HepG2 (cell line): Measurements from ENCODE around the gene ENAH. TPM values are rescaled to one million over a fixed set of nuclear protein-coding genes. Genes with fewer than 3 reads are reported as not detected.

Source experiments
- ATAC-seq: fragments of 200-7000 bp; cut with Tn5 transposase; 3 replicates; pipeline ENCODE4 v1.9.1; 2020; ENCODE audit warnings: mild to moderate bottlenecking, moderate library complexity
- BruUV-seq: library from RNA; stranded (reverse); fragments of 400-500 nt; replicated peaks from 2 replicates; lab custom pipeline; 2021; lab: Mats Ljungman, UMichigan
- CTCF ChIA-PET: fragments of 300-600 bp; formaldehyde crosslinking; extraction: SDS; loops from one replicate; lab custom pipeline; 2021; ENCODE audit warnings: low total read pairs, inconsistent platforms, low intra/inter-chr PET ratio; lab: Yijun Ruan, JAX
- POLR2A ChIA-PET: fragments of 350-600 bp; sonication (Branson Sonifier 250); formaldehyde crosslinking; loops from one replicate; lab custom pipeline; 2020; ENCODE audit warnings: antibody characterized with exemption, inconsistent platforms; lab: Yijun Ruan, JAX
- DNase-seq: peaks from one replicate; pipeline ENCODE4 v3.0.0-alpha.2; 2015; ENCODE audit warnings: low spot score
- FAIRE-seq: peaks from 3 replicates; lab custom pipeline; 2011; peaks lifted over from hg19 to GRCh38; lab: Jason Lieb, UNC
- H2AFZ ChIP-seq: one replicate; pipeline ENCODE4 v1.6.1; 2011; ENCODE audit warnings: low read length, inconsistent platforms
- H3K27ac ChIP-seq: fragments of 300-600 bp; 3 replicates; pipeline ENCODE4 v1.8.0; 2011; ENCODE audit warnings: mixed run types, mild to moderate bottlenecking, mixed read lengths, low read length, inconsistent platforms; ENCODE audit not compliant: insufficient read depth; ENCODE audit errors: extremely low read length
- H3K27me3 ChIP-seq, 2 experiments: fragments of 200-600 bp in 1 of 2; 2 replicates in 1 of 2; 3 replicates in 1 of 2; pipeline versions ENCODE4 v1.6.0 to v1.8.0; 2011; ENCODE audit warnings: low read length in 2 of 2, mild to moderate bottlenecking in 2 of 2, moderate library complexity in 2 of 2, inconsistent platforms in 1 of 2; ENCODE audit not compliant: insufficient read depth in 2 of 2, control insufficient read depth in 1 of 2
- H3K36me3 ChIP-seq, 2 experiments: fragments of 200-600 bp in 1 of 2; replicated peaks in 1 of 2; 2 replicates in 1 of 2; 3 replicates in 1 of 2; pipeline versions ENCODE4 v1.5.1 to v1.8.0; 2011; ENCODE audit warnings: low read length in 2 of 2, inconsistent platforms in 1 of 2; ENCODE audit not compliant: insufficient read depth in 2 of 2, control insufficient read depth in 1 of 2
- H3K4me1 ChIP-seq: 2 replicates; pipeline ENCODE4 v1.5.1; 2012; ENCODE audit warnings: low read length, inconsistent platforms; ENCODE audit not compliant: insufficient read depth
- H3K4me2 ChIP-seq: 2 replicates; pipeline ENCODE4 v1.6.0; 2011; ENCODE audit warnings: low read depth, low read length, inconsistent platforms
- H3K4me3 ChIP-seq, 3 experiments: fragments of 200-600 bp in 1 of 3; sonication (generic), shearing (Covaris generic) in 1 of 3; replicated peaks in 1 of 3; 2 replicates each; pipeline ENCODE4 v1.5.1; 2011 to 2016; ENCODE audit warnings: low read length in 3 of 3, inconsistent platforms in 2 of 3, low read depth in 2 of 3, mild to moderate bottlenecking in 2 of 3, control low read depth in 1 of 3, mixed read lengths in 1 of 3; ENCODE audit not compliant: insufficient read depth in 1 of 3
- H3K79me2 ChIP-seq: one replicate; pipeline ENCODE4 v1.6.1; 2011; ENCODE audit warnings: low read length, inconsistent platforms; ENCODE audit not compliant: insufficient read depth
- H3K9ac ChIP-seq: 2 replicates; pipeline ENCODE4 v1.6.0; 2011; ENCODE audit warnings: mild to moderate bottlenecking, low read depth, low read length, inconsistent platforms; ENCODE audit not compliant: insufficient read depth
- H3K9me3 ChIP-seq: 2 replicates; pipeline ENCODE4 v1.5.1; 2012; ENCODE audit warnings: mild to moderate bottlenecking, low read length
- H4K20me1 ChIP-seq: 2 replicates; pipeline ENCODE4 v1.6.0; 2011; ENCODE audit warnings: inconsistent platforms, mild to moderate bottlenecking, low read length, moderate library complexity; ENCODE audit not compliant: insufficient read depth
- ARNTL ChIP-seq: sonication (generic); formaldehyde crosslinking; IDR thresholded peaks from 2 replicates; pipeline ENCODE4 v1.4.0; 2020; ENCODE audit warnings: mild to moderate bottlenecking, missing genetic modification reagents
- ASH2L ChIP-seq: fragments of 300-600, 200-600 bp; sonication (generic); IDR thresholded peaks from 2 replicates; pipeline ENCODE4 v1.7.0; 2017; ENCODE audit warnings: low read depth, mild to moderate bottlenecking, moderate library complexity, mixed read lengths, low read length; ENCODE audit not compliant: insufficient read length
- GATAD2A ChIP-seq: IDR thresholded peaks from 2 replicates; pipeline ENCODE4 v1.6.1; 2016
- HDAC1 ChIP-seq: sonication (generic); formaldehyde crosslinking; IDR thresholded peaks from 2 replicates; pipeline ENCODE4 v1.5.1; 2020; ENCODE audit warnings: mild to moderate bottlenecking, missing genetic modification reagents
- PATZ1 ChIP-seq: sonication (generic); formaldehyde crosslinking; IDR thresholded peaks from 2 replicates; pipeline ENCODE4 v1.4.0; 2020; ENCODE audit warnings: missing genetic modification reagents
- SALL2 ChIP-seq: sonication (generic); formaldehyde crosslinking; IDR thresholded peaks from 2 replicates; pipeline ENCODE4 v1.8.1; 2023; ENCODE audit warnings: mild to moderate bottlenecking, missing genetic modification reagents, inconsistent platforms
- TEAD3 ChIP-seq: optimal IDR thresholded peaks from 2 replicates; pipeline ENCODE3; 2016; ENCODE audit warnings: borderline replicate concordance
- ZBTB10 ChIP-seq: sonication (generic); formaldehyde crosslinking; IDR thresholded peaks from 2 replicates; pipeline ENCODE4 v1.4.0; 2020; ENCODE audit warnings: missing genetic modification reagents, borderline replicate concordance
- ZHX1 ChIP-seq: sonication (generic); formaldehyde crosslinking; IDR thresholded peaks from 2 replicates; pipeline ENCODE4 v1.8.1; 2022; ENCODE audit warnings: low read depth, mild to moderate bottlenecking, missing genetic modification reagents
- ZNF749 ChIP-seq: sonication (generic); formaldehyde crosslinking; IDR thresholded peaks from 2 replicates; pipeline ENCODE4 v1.8.0; 2022; ENCODE audit warnings: mild to moderate bottlenecking, missing genetic modification reagents, moderate library complexity, borderline replicate concordance
- ZNF775 ChIP-seq: sonication (generic); formaldehyde crosslinking; IDR thresholded peaks from 2 replicates; pipeline ENCODE4 v1.4.0; 2020; ENCODE audit warnings: missing genetic modification reagents, mild to moderate bottlenecking, moderate library complexity, borderline replicate concordance
- WGBS: methylation state at CpG from one replicate; pipeline ENCODE4 v1.1.6; 2017; ENCODE audit warnings: low lambda C conversion rate; 5-methylcytosine and 5-hydroxymethylcytosine counted together
- in situ Hi-C: cut with HindIII; loops from 2 replicates; pipeline ENCODE4 v1.10.0; 2017; ENCODE audit warnings: low pct_unique_long_range_greater_than_20kb; ENCODE audit not compliant: extremely low pct_ligation_motif_present
- intact Hi-C: fragments of 100-400 bp; cut with micrococcal nuclease; formaldehyde crosslinking; loops from one replicate; pipeline ENCODE4 v1.10.0; 2022; ENCODE audit not compliant: unreplicated experiment
- polyA plus RNA-seq, 8 experiments: library from polyadenylated mRNA; depleted of rRNA in 3 of 8; stranded (reverse) in 7 of 8; unstranded in 1 of 8; fragments of >200 nt; fragmentation: Illumina TruSeq in 4 of 8; extraction: Trizol in 4 of 8; gene quantifications; 2 replicates each; pipeline versions ENCODE4 v1.2.1 to v1.2.3, GENCODE V29; 2011 to 2016; ENCODE audit warnings: low read depth in 4 of 8, missing spikeins in 1 of 8, mixed read lengths in 1 of 8; ENCODE audit not compliant: insufficient read depth in 1 of 8
- total RNA-seq, 5 experiments: library from RNA; depleted of rRNA; stranded (reverse); fragments of >200 nt; fragmentation: Illumina TruSeq; extraction: Trizol; gene quantifications; 2 replicates each; pipeline ENCODE4 v1.2.3, GENCODE V29; 2016; ENCODE audit warnings: low read depth in 1 of 5

ENAH gene
- total and polyA plus RNA-seq, 2 of the 13 experiments (the other 11 are each of a cell fraction or from before 2014, with no cell fraction given), result 22.1 to 58.3 TPM

DNA sequence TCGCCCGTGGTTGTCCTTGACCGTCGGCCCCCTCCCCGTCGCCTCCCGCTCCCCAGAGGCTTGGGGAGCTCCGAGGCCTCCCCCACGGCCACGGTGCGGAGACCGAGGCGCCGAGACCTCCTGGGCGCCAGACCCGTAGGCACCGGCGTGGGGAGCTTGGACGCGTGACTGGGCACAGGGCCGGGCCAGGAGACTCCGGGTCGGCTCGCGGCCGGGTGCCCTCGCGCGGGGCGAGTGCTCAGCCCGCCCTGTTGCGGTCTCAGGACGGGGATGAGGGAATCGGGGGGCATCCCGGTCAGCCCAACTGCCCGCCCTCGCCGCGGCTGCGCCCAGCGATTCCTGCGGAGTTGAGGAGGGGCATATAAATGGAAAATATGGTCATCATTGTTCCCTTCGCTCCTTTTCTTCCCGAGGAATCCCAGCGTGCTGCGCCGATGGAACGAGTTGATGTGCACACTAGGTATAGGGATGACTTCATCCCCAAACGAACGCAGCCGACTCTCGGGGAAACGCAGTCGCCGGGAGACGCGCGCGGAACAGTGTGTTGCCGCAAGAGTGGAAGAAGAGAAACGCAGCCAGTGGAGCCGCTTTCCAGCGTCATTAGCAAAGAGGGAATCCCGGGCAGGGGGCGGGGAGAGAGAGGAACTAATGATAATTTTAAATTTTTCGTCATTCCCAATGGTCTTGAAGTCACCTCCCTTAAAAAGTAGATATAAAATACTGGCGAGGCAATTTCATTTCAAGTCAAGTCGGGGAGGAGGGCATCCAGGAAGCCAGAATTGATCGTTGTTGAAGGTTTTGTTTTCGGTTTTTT is 747 bp upstream of the ENAH start (continued):
- TF ChIP-seq ZBTB10, result no peak; the same call in 1 of the 2 replicates
- TF ChIP-seq HDAC1 (CRISPR knock-in tag), result peak; percentile 52; the same call in 1 of the 2 replicates

- ATAC-seq (peak; percentile 14; the same call in 2 of the 3 replicates), DNase-seq (peak; percentile 49), FAIRE-seq (no peak)
- peak overlapping the region; percentile 66 for H3K27ac ChIP-seq
- no peaks in the 10 kb centered on the region; a peak in 1 of 5 replicates for H3K27me3 ChIP-seq
- H2AFZ ChIP-seq, result no peak overlapping the region
- H3K4me3 ChIP-seq, result peak overlapping the region; percentile 86 to 98 (median 94)
- peaks cover 53% of the 10 kb centered on the region for H3K4me1 ChIP-seq
- H3K4me2 ChIP-seq, result peak overlapping the region; percentile 73
- in situ Hi-C loops (loop anchor here (5.0 kb wide), 1 partner anchor 115 kb away; no protein-coding TSS in a partner anchor), intact Hi-C loops (loop anchor here (2.0 to 5.0 kb wide), 3 partner anchors 40 to 121 kb away; no protein-coding TSS in a partner anchor)
- H3K79me2 ChIP-seq, result peaks cover 50% of the 10 kb centered on the region
- H3K36me3 ChIP-seq, result no peaks in the 10 kb centered on the region
- POLR2A ChIA-PET, result interaction anchor here (0.6 to 2.7 kb wide), 10 partner anchors 9 to 181 kb away, joined by 3 to 27 read pairs (median 9); partner anchors contain the start of gene SRP9
- no peaks in the 10 kb centered on the region; the same call in 1 of the 2 replicates for H4K20me1 ChIP-seq
- WGBS, result 3% methylated on average over 36 of the region's 45 CpGs
- CTCF ChIA-PET, result no interaction called here
- TSS peak; percentile 58 for BruUV-seq
- H3K9ac ChIP-seq, result peak overlapping the region; percentile 88
- H3K9me3 ChIP-seq, result no peaks in the 10 kb centered on the region
- TF ChIP-seq ARNTL (CRISPR knock-in tag) (0 out of 2 replicates have a peak, but pooled peaks have one; percentile 14), ZNF749 (0 out of 2 replicates have a peak, but pooled peaks have one; percentile 70), TEAD3 (CRISPR knock-in tag) (no peak), ZHX1 (CRISPR knock-in tag) (no peak), PATZ1 (CRISPR knock-in tag) (peak; percentile 64), ZNF775 (0 out of 2 replicates have a peak, but pooled peaks have one; percentile 9), ASH2L (peak; percentile 41), GATAD2A (0 out of 2 replicates have a peak, but pooled peaks have one; percentile 17), SALL2 (0 out of 2 replicates have a peak, but pooled peaks have one; percentile 11)
These were observed 823 bp downstream of the ENAH start for GRCh38 chr1:225651872-225652728.
